Measurements from ENCODE around the gene BATF3.

BATF3 gene

DNA sequence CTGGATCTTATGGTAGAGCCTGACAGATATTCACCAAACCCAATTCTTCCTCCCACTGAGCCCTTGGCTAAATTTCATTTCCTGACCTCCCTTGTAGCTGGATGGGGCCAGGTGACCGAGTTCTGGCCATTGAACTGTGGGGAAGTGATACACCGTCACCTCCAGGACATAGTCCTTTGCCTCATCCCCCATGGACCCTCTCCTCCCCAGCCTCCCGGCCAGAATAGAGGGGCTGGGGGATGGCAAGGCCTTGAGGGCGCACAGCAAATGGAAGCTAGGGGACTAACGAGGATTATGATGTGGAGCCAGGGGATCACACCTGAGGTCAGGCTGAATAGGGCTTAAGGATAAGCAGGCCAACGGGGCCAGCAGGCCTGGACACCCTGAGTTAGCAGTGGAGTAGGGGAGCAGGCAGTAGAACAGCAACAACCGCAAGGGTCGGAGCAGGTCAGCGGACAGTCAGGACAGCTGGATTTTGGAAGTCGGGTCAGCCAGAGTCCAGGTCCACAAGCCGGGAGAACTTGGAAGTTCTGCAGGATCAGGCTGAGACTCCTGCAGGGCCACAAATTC lies 15.0 kb downstream of the BATF3 start:
- DNase-seq (ENCODE audit: low spot score): no peak

DNA sequence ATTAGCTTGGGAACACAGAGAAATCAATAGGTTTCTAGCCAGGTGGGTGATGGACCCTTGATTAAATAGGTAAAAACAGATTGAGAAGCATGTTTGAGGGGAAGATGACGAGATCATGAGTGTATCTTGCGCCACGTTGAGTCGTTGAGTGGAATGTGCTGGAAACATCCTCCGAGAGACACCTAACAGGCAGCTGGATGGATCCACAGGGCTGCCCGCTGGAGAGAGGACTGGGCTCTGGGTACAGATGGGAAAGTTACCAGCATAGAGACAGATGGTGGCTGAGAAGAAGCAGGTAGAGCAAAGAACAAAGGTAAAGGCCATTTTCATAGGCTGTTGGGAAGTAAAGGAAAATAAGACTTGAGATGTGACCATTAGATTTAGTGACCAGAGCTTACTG lies 15.6 kb downstream of the BATF3 start:
- no peak for DNase-seq (ENCODE audit: low spot score)

- DNase-seq (ENCODE audit: low spot score): peak; percentile 45
Observed at GRCh38 chr1:212683357-212683722, 16.3 kb downstream of the BATF3 start.

DNA sequence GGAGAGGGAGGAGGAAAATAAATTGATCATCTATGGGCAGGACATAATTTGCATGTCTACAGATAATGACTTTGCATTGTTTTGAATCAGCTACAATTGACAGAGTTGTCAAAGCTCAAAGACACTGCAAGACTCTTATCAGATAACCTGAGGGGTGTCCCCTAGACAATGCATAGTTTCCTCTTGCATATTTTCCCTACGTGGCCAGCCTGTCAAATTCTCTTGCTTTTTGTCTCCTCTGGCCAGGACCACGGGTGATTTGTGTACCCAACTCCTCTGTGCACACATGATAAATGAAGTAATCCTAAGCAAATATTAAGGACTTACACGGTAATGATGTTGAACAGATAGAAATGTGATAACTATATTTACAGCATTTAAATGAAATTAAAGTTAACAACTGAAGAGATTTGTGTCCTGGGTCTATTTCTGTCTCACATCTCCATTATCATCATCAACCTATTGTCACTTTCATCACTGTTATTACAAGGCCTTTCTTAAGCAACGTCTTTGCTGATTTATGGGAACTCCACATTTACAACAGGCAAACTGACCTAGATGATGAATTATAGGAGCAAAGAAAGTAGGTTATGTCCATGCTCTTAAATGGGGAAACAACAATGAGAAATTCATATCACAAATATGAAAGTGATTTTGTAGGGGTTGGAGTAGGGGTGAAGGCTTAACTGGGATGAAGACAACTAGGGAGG lies 18.8 kb downstream of the BATF3 start:
- no peak for DNase-seq (ENCODE audit: low spot score)

GRCh38 chr1:212678456-212679410 lies 20.9 kb downstream of the BATF3 start:
- no peak for DNase-seq (ENCODE audit: low spot score)

GRCh38 chr1:212677573-212677972 lies 22.1 kb downstream of the BATF3 start:
- no peak for DNase-seq (ENCODE audit: low spot score)

DNA sequence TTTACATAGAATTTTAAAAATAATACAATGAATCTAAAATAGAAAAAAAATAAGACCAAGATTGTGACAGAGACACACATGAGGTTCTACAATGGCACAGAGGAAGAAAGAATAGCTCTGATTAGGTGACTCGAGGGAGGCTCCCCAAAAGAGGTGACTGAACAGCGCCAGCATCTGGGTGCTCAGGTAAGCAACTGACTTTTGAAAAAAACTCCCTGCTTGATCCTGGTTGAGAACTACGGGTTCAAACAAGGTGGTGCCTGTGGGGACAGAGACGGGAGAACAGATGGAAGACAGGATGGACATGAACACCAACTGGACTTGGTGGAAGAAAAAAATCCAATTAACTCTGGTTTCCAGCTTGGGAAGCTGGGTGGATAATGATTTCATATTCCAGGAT lies 22.5 kb downstream of the BATF3 start:
- DNase-seq (ENCODE audit: low spot score): no peak

- DNase-seq (ENCODE audit: low spot score): no peak
Observed at GRCh38 chr1:212675675-212676074, 24.0 kb downstream of the BATF3 start.

- DNase-seq (ENCODE audit: low spot score): no peak
Observed at GRCh38 chr1:212674872-212675271, 24.8 kb downstream of the BATF3 start.

GRCh38 chr1:212671342-212672031 lies 28.2 kb downstream of the BATF3 start:
- peak; percentile 64 for DNase-seq (ENCODE audit: low spot score)

GRCh38 chr1:212670882-212671281 lies 28.8 kb downstream of the BATF3 start:
- DNase-seq (ENCODE audit: low spot score): no peak

DNA sequence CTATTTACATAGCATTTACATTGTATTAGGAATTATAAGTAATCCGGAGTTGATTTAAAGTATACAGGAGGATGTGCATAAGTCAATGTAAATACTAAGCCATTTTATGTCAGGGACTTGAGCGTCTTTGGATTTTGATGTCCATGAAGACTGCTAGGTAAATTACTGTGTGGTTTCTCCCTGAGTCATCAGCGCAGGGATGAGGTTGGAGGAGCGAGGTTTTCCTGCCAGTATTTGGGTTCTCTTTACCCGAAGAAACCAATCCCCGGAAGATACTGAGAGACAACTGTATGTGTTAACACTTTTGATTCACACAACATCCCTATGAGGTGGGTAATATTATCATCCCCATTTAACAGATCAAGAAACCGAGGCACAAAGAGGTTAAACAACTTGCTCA lies 29.3 kb downstream of the BATF3 start:
- no peak for DNase-seq (ENCODE audit: low spot score)

DNA sequence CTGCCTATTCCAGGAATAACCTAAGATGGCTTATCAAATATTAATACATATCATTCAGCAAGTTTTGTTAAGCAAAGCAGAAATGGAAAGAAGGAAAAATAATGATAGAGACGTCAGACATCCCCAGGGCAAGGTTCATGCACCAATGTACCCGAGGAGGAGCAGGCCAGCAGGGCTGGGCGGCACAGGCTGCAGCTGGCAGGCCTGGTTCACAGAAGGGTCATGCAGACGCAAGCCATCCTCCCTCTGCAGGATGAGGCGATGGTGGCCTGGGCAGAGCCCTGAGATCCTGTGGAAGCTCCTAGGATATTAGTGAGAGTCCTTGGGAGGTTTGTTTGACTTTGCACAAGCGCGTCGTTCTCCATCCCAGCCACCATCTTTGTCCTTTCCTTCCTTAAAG lies 30.0 kb downstream of the BATF3 start:
- no peak for DNase-seq (ENCODE audit: low spot score)

GRCh38 chr1:212669102-212669501 lies 30.5 kb downstream of the BATF3 start:
- peak; percentile 55 for DNase-seq (ENCODE audit: low spot score)

- no peak for DNase-seq (ENCODE audit: low spot score)
Observed at GRCh38 chr1:212668477-212668876, 31.2 kb downstream of the BATF3 start.

- peak; percentile 59 for DNase-seq (ENCODE audit: low spot score)
Observed at GRCh38 chr1:212667223-212668139, 32.2 kb downstream of the BATF3 start.

DNA sequence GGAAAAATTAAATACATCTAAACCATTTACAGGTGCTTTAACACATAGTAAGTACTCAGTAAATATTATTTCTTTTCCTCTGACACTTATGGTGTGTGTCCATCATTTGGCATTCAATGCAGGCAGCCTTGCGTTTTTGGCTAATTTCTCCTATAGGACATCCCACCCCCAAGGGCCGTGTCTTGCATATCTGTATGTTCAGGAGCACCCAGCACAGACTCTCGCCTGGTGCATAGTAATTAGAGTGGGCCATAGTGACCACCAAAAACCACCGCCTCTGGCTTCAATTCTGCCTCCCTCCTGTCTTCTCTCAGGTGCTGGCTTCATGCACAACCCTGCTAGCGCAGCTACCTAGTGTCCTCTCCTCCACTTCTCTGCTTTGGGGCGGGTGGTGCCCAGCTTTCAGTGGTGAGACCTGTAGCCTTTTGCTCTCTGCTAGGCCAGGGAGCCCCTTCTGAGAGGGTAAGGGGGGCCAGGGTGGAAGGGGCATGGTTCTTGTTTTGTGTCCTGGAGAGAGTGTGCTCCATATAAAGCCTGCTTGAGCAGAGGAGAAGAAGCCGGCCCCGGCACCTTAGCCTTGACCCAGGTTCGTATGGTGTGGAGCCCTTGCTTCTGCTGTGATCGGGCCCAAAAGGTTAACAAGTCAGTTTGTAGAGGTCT lies 33.4 kb downstream of the BATF3 start:
- DNase-seq (ENCODE audit: low spot score): no peak

- DNase-seq (ENCODE audit: low spot score): peak; percentile 71
Observed at GRCh38 chr1:212665241-212666115, 34.2 kb downstream of the BATF3 start.

- DNase-seq (ENCODE audit: low spot score): no peak
Observed at GRCh38 chr1:212664409-212665199, 35.0 kb downstream of the BATF3 start.
